HUES48 (cell line): ENCODE measurements around the gene ZNF629.

Source experiments
- H3K27ac ChIP-seq: one replicate; pipeline ENCODE4 v1.7.0; 2013; ENCODE audit warnings: low read depth, low read length, inconsistent platforms
- H3K27me3 ChIP-seq: 2 replicates; pipeline ENCODE4 v1.6.1; 2013; ENCODE audit warnings: mild to moderate bottlenecking, low read length; ENCODE audit not compliant: control insufficient read depth, insufficient read depth
- H3K36me3 ChIP-seq: 2 replicates; pipeline ENCODE4 v1.6.1; 2013; ENCODE audit warnings: low read length; ENCODE audit not compliant: control insufficient read depth, insufficient read depth
- H3K4me1 ChIP-seq: 2 replicates; pipeline ENCODE4 v1.6.1; 2013; ENCODE audit warnings: mild to moderate bottlenecking, low read length; ENCODE audit not compliant: control insufficient read depth, insufficient read depth
- H3K4me3 ChIP-seq: 2 replicates; pipeline ENCODE4 v1.5.1; 2013; ENCODE audit warnings: mild to moderate bottlenecking, low read depth, low read length
- H3K9ac ChIP-seq: 2 replicates; pipeline ENCODE4 v1.6.1; 2013; ENCODE audit warnings: mild to moderate bottlenecking, low read depth, low read length, moderate library complexity
- H3K9me3 ChIP-seq: 2 replicates; pipeline ENCODE4 v1.6.1; 2013; ENCODE audit warnings: low read length; ENCODE audit not compliant: control insufficient read depth, insufficient read depth

ZNF629 gene

DNA sequence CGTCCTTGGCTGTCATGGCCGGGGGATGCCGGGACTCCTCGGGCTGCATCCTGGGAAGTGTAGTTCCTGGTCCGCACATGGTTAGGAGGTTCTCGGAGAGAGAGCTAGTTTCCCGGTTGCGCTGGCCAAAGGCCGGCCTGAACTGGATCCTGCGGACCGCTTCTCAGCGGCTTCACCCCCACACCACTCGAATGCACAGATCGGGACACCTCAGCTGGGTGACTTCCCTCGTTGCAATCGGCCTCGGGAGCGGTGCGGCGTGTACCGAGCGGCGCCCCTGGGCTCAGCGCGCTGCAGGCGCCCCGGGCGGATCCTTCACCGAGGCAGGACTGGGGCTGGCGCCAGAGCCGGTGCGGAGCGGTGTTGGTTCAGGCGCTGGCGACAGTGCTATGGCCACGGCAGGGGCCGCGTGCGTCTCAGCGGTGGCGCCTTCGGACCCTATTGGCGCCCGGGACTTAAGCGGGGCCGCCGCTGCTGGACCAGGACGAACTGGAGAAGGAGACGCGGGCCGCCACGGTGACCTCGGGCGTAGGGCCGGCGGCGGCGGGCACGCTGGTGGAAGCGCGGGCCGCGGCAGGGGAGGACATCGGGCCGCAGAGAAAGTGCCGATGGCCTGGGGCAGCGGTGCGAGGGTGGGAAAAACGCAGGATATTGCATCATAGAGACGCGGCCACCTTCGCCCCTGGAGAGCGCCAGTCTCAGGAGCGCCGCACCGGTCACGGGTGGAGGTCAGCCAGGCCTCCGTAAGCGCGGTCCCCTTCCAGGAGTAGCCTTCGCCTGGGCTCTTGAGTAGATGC is 11.4 kb downstream of the ZNF629 start:
- peaks cover 41% of the 10 kb centered on the region for H3K36me3 ChIP-seq

DNA sequence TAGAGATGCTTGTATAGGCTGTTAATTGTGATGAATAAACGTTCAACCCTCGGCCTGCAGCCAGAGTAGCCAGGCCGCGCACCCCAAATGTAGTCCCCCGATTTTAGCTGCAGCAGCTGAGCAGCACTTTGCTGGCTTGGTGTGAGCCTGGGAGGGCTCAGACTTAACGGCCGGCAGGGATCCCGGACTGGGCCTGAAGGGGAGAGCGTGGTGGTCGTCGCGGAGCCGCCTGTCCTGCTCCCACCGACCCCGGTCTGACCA is 11.9 kb downstream of the ZNF629 start:
- Histone ChIP-seq H3K27ac (peak overlapping the region; percentile 96), H3K36me3 (peaks cover 47% of the 10 kb centered on the region), H3K4me3 (peak overlapping the region; percentile 95)

More for the DNA sequence above, 11.4 kb downstream of the ZNF629 start:
- H3K9me3 ChIP-seq = no peaks in the 10 kb centered on the region
- H3K27me3 ChIP-seq = no peaks in the 10 kb centered on the region
- H3K4me3 ChIP-seq = peak overlapping the region; percentile 95
- peak overlapping the region; percentile 96 for H3K27ac ChIP-seq
- H3K4me1 ChIP-seq = peaks cover 5% of the 10 kb centered on the region; the same call in 1 of the 2 replicates
- peak overlapping the region; percentile 99 for H3K9ac ChIP-seq

DNA sequence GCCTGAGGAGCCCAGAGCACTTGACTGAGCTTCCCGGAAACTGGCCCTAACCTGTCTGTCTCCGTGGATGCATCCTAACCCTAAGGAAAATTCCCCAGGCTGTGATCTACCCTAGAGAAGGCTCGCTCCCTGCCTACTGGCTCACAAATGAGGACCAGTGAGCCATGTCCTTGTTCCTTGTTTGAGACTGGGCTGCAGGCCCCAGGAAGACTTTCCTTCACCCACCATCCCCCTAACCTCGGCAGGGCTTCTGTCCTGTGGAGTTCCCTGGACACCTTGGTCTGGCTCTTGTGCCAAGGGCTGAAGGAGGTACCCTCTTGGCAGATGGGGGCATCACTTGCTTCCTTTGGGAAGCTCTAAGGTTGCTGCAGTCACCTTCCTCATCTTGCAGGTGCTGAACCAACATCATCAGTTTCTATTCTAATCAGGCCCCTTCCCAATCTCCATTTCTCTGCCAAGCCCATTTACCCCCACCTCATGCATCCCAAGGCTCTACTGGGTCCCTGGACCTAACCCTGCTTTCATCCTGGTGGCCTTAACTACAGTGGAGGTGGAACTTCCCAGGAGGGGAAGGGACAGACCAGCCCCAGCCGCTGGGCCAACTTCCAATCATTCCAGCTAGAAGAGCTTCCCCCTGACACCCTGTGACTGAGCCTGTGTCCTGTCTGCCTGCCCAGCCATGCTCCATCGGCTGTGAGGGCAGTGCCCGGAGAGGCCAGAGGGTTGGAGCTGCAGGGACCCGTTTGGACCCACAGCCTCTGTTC is 12.5 kb downstream of the ZNF629 start:
- Histone ChIP-seq H3K27me3 (no peaks in the 10 kb centered on the region), H3K9me3 (no peaks in the 10 kb centered on the region), H3K9ac (no peak overlapping the region), H3K27ac (peak overlapping the region; percentile 96), H3K36me3 (peaks cover 51% of the 10 kb centered on the region), H3K4me1 (peaks cover 5% of the 10 kb centered on the region; the same call in 1 of the 2 replicates), H3K4me3 (peak overlapping the region; percentile 95)

More for the DNA sequence above, 11.9 kb downstream of the ZNF629 start:
- H3K9me3 ChIP-seq = no peaks in the 10 kb centered on the region
- peaks cover 5% of the 10 kb centered on the region; the same call in 1 of the 2 replicates for H3K4me1 ChIP-seq
- no peaks in the 10 kb centered on the region for H3K27me3 ChIP-seq
- H3K9ac ChIP-seq = peak overlapping the region; percentile 99; the same call in 1 of the 2 replicates

DNA sequence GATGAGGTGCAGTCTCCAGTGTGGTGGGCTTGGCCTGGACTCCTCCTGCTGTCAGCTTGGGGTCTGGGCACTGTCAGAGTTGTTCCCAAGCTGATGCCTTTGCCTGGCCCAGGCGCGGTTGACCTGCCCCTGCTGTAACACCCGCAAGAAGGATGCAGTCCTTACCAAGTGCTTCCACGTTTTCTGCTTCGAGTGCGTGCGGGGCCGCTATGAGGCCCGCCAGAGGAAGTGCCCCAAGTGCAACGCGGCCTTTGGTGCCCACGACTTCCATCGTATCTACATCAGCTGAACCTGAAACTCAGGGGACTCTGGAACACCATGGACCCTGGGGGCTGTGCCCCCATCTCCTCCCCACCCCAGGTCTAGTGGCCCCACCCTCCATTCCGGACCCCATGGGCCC is 13.2 kb downstream of the ZNF629 start:
- Histone ChIP-seq H3K36me3 (peaks cover 58% of the 10 kb centered on the region), H3K27me3 (no peaks in the 10 kb centered on the region), H3K27ac (no peak overlapping the region)

DNA sequence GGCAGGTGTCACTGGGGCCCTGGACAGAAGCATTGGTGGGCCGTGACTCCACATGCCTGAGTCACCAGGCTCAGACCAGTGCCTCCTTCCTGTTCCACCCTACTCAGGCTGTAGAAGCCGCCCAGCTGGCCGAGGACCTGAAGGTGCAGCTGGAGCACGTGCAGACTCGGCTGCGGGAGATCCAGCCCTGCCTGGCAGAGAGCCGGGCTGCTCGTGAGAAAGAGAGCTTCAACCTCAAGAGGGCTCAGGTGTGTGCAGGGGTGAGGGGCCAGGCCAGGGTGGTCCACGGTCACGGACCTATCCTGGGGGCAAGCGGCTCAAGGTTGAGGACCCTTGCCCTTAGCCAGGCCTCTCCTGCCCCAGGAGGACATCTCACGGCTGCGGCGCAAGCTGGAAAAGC is 15.3 kb downstream of the ZNF629 start:
- H3K27ac ChIP-seq = no peak overlapping the region
- H3K9ac ChIP-seq = no peak overlapping the region
- H3K9me3 ChIP-seq = no peaks in the 10 kb centered on the region
- no peak overlapping the region for H3K4me3 ChIP-seq
- no peaks in the 10 kb centered on the region for H3K27me3 ChIP-seq
- H3K36me3 ChIP-seq = peaks cover 79% of the 10 kb centered on the region
- H3K4me1 ChIP-seq = no peaks in the 10 kb centered on the region

More for the DNA sequence above, 13.2 kb downstream of the ZNF629 start:
- Histone ChIP-seq H3K4me3 (no peak overlapping the region), H3K9me3 (no peaks in the 10 kb centered on the region), H3K4me1 (peaks cover 5% of the 10 kb centered on the region; the same call in 1 of the 2 replicates), H3K9ac (no peak overlapping the region)

DNA sequence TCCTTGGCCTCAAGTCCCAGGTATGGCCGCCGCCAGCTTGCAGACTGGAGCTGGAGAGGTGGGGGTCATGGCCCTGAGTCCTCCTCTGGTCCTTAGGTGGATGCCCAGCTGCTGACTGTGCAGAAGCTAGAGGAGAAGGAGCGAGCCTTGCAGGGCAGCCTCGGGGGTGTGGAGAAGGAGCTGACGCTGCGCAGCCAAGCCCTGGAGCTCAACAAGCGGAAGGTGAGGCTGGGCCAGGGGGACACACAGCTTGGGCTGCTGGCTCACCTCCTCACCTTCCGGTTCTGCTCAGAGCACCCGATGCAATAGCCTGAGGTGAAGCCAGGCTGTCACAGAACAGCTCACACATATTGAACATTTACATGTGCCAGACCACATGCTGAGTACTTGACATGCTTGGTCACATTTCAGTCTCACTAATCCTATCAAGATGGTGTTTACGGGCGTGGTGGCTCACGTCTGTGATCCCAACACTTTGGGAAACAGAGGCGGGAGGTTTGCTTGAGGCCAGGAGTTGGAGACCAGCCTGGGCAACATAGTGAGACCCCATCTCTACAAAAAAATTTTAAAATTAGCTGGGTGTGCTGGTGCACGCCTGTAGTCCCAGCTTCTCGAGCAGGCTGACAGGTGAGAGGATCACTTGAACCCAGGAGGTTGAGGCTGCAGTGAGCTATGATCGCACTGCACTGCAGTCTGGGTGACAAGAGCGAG is 17.5 kb downstream of the ZNF629 start:
- no peaks in the 10 kb centered on the region for H3K9me3 ChIP-seq
- peaks cover 98% of the 10 kb centered on the region for H3K36me3 ChIP-seq
- H3K4me1 ChIP-seq = no peaks in the 10 kb centered on the region
- H3K9ac ChIP-seq = no peak overlapping the region
- H3K4me3 ChIP-seq = no peak overlapping the region
- no peaks in the 10 kb centered on the region for H3K27me3 ChIP-seq
- no peak overlapping the region for H3K27ac ChIP-seq

DNA sequence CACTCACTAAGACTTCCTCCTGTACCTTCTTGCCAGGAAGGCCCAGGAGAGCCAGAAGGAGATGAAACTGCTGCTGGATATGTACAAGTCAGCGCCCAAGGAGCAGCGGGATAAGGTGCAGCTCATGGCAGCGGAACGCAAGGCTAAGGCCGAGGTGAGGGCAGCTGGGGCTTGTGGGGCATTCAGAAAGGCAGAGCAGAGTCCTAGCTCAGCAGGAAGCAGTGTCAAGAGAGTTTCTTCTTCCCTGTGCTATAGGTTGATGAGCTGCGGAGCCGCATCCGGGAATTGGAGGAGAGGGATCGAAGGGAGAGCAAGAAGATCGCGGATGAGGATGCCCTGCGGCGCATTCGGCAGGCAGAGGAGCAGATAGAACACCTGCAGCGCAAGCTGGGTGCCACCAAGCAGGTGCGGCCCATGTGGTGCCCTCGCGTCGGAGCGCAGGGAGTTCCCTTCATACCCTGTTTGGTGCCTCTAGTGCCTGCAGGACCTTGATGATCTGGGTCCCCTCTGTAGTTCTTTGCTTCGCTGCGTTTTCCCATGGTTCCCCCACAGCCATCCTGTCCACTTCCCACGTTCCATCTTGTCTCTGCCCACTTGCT is 18.3 kb downstream of the ZNF629 start:
- H3K9me3 ChIP-seq = no peaks in the 10 kb centered on the region
- no peaks in the 10 kb centered on the region for H3K4me1 ChIP-seq
- no peak overlapping the region for H3K4me3 ChIP-seq
- peaks cover 98% of the 10 kb centered on the region for H3K36me3 ChIP-seq
- H3K27ac ChIP-seq = no peak overlapping the region
- H3K27me3 ChIP-seq = no peaks in the 10 kb centered on the region
- H3K9ac ChIP-seq = no peak overlapping the region

DNA sequence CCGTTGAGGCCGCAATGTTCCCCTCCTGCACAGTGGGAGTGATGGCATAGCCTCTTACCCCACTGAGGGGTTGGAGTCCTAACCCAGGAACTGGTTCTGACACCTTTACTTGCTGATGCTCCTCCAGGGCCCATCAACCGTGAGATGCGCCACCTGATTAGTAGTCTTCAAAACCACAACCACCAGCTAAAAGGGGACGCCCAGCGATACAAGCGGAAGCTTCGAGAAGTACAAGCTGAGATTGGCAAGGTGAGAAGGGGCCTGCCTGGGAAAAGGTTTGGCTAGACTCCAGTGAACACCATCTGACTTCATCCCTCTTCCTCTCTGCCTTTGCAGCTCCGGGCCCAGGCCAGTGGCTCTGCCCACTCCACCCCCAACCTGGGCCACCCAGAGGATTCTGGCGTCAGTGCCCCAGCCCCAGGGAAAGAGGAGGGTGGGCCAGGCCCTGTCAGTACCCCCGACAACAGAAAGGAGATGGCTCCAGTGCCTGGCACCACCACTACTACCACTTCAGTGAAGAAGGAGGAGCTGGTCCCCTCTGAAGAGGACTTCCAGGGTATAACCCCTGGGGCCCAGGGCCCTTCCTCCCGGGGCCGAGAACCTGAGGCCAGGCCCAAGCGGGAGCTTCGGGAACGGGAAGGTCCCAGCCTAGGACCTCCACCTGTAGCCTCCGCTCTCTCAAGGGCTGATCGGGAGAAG is 19.1 kb downstream of the ZNF629 start:
- H3K36me3 ChIP-seq = peaks cover 98% of the 10 kb centered on the region

DNA sequence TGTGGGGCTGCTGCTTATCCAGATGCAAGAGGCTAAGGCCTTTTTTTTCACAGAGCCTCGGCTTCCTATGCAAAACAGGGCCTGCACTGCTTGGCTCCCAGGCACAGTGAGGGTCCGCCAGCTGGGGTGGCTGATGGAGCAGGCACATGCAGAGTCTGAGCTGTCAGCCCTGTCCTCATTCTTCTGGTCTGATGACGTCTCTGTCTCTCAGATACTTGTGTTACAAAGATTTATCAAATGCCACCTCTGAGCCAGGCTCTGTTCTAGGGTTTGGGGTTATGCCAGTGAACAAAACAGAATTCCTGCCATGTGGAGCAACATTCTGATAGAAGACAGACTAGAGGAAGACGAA is 20.1 kb downstream of the ZNF629 start:
- H3K36me3 ChIP-seq = peaks cover 90% of the 10 kb centered on the region
- no peak overlapping the region for H3K4me3 ChIP-seq
- peaks cover 3% of the 10 kb centered on the region; the same call in 1 of the 2 replicates for H3K4me1 ChIP-seq
- H3K27me3 ChIP-seq = no peaks in the 10 kb centered on the region
- H3K9ac ChIP-seq = no peak overlapping the region
- no peak overlapping the region for H3K27ac ChIP-seq
- no peaks in the 10 kb centered on the region for H3K9me3 ChIP-seq

More for the DNA sequence above, 19.1 kb downstream of the ZNF629 start:
- Histone ChIP-seq H3K9ac (no peak overlapping the region), H3K9me3 (no peaks in the 10 kb centered on the region), H3K27ac (no peak overlapping the region), H3K4me3 (no peak overlapping the region), H3K4me1 (peaks cover under 1% of the 10 kb centered on the region; the same call in 1 of the 2 replicates), H3K27me3 (no peaks in the 10 kb centered on the region)

DNA sequence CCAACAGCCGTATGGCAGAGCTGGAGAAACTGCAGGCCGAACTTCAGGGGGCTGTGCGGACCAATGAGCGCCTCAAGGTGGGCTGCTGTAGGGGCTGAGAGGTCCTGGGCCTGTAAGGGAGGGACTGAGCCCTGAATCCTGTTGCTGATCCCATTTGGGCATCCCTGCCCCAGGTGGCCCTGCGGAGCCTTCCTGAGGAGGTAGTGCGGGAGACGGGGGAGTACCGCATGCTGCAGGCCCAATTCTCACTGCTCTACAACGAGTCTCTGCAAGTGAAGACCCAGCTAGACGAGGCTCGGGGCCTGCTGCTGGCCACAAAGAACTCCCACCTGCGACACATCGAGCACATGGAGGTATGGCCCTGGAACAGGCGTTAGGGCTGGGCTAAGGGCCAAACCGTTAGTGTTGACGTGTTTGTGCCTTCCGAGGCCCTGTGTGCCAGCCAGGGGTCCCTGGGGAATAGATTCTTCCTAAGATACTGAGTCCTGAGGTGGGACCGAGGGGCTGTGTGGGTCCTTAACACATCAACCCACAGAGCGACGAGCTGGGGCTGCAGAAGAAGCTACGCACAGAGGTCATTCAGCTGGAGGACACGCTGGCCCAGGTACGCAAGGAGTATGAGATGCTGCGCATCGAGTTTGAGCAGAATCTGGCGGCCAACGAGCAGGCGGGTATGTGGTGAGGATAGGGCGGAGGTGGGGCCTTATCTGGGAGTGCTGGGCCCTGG is 20.6 kb downstream of the ZNF629 start:
- no peak overlapping the region for H3K4me3 ChIP-seq
- peaks cover 3% of the 10 kb centered on the region; the same call in 1 of the 2 replicates for H3K4me1 ChIP-seq
- no peak overlapping the region for H3K9ac ChIP-seq
- no peaks in the 10 kb centered on the region for H3K27me3 ChIP-seq
- peaks cover 85% of the 10 kb centered on the region for H3K36me3 ChIP-seq
- no peak overlapping the region for H3K27ac ChIP-seq
- no peaks in the 10 kb centered on the region for H3K9me3 ChIP-seq
